Hematopoietic multipotent progenitor cell treated with erythropoietin and hydrocortisone succinate and interleukin-3 and kit ligand, for 6 days (in vitro differentiated cells): ENCODE data around the gene SPATA31A1.
"Not testable (repeated sequence)": the region's sequence is repeated elsewhere in the genome, so short reads cannot be mapped to it uniquely, and the experiment has no call there.

Experiments used
- DNase-seq: peaks from one replicate; pipeline ENCODE4 v3.0.0-alpha.2; 2015

SPATA31A1 gene

DNA sequence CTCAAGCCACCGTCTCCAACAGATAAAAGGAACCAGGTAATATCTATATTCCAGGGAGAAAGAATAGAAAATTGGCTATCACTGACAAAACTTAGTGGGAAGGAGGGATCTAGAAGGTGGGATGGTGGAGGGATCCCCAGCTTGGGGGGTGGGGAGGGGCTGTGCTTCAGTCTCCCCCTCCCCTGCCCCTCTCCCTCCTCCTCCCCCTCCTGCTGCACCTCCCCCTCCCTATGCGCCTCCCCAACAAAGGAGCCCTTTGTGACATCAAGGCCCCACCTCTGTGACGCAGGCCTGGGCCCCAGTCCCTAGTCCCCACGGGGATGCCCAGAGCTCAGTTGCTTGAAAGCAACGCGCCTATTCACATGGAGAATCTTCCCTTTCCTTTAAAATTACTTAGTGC, at the start of gene SPATA31A1:
Gene SPATA31A1, plus strand, starts transcription at position 301 of the 400 bp plus-strand sequence. Its CDS starts 62 bp downstream, at position 363.
- DNase-seq, result not testable (repeated sequence)

- not testable (repeated sequence) for DNase-seq
These were observed 52.1 kb downstream of the SPATA31A1 start for GRCh38 chr9:39407261-39408204.

DNA sequence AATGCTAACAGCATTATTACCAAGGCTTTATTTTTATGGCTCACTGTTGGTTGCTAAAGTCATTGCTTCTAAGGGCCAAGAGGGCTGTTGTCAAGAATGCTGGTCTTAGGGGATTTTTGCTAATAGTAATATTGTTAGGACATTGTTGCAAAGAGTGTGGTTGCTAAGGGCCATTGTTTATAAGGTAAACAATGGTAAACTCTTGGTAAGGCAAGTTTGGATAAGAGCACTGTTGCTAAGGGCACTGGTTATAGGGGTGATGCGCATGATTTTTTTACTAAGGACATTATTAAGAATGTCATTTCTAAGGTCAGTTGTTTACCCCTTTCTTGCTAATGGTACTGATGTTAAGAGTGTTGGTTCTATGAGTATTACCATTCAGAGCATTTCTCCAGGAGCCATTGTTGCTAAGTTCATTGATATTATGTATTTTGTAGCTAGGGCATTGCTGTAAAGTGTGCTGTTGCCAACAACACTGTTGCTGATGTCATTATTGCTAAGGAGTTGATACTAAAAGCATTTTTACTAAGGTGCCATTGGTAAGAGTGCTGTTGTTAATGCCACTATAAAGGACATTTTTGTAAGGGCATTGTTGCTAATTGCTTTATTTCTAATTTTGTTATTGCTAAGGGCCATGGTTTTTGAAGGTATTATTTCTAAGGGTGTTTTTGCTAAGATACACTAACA, 55.9 kb downstream of the SPATA31A1 start:
- DNase-seq, result not testable (repeated sequence)
